ENCODE data around the gene PAM.

Gene PAM

GRCh38 chr5:102933721-102934459 is 178.8 kb downstream of the PAM start:
- H3K36me3 ChIP-seq (ENCODE audit: control insufficient read depth, insufficient read depth, low read length), result no peaks in the 10 kb centered on the region
- no peak overlapping the region for H3K4me3 ChIP-seq (replicated peaks; ENCODE audit: low read depth, low read length)
- DNase-seq (ENCODE audit: extremely low read depth, insufficient read length), result no peak
- no peaks in the 10 kb centered on the region for H3K27me3 ChIP-seq (replicated peaks; ENCODE audit: control insufficient read depth, insufficient read depth, low read length)
- TF ChIP-seq, protein P1, sequence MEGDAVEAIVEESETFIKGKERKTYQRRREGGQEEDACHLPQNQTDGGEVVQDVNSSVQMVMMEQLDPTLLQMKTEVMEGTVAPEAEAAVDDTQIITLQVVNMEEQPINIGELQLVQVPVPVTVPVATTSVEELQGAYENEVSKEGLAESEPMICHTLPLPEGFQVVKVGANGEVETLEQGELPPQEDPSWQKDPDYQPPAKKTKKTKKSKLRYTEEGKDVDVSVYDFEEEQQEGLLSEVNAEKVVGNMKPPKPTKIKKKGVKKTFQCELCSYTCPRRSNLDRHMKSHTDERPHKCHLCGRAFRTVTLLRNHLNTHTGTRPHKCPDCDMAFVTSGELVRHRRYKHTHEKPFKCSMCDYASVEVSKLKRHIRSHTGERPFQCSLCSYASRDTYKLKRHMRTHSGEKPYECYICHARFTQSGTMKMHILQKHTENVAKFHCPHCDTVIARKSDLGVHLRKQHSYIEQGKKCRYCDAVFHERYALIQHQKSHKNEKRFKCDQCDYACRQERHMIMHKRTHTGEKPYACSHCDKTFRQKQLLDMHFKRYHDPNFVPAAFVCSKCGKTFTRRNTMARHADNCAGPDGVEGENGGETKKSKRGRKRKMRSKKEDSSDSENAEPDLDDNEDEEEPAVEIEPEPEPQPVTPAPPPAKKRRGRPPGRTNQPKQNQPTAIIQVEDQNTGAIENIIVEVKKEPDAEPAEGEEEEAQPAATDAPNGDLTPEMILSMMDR (IDR thresholded peaks at IDR 0.05; ENCODE audit: insufficient read depth, low read length, poor library complexity, severe bottlenecking), result no peak

- TF ChIP-seq, protein P1 (IDR thresholded peaks at IDR 0.05; ENCODE audit: insufficient read depth, low read length, poor library complexity, severe bottlenecking), result no peak
- Histone ChIP-seq H3K4me3 (replicated peaks; ENCODE audit: low read depth, low read length) (no peak overlapping the region), H3K36me3 (ENCODE audit: control insufficient read depth, insufficient read depth, low read length) (no peaks in the 10 kb centered on the region), H3K27me3 (replicated peaks; ENCODE audit: control insufficient read depth, insufficient read depth, low read length) (no peaks in the 10 kb centered on the region)
- no peak for DNase-seq (ENCODE audit: extremely low read depth, insufficient read length)
Observed at GRCh38 chr5:102937894-102938293, 182.8 kb downstream of the PAM start.

DNA sequence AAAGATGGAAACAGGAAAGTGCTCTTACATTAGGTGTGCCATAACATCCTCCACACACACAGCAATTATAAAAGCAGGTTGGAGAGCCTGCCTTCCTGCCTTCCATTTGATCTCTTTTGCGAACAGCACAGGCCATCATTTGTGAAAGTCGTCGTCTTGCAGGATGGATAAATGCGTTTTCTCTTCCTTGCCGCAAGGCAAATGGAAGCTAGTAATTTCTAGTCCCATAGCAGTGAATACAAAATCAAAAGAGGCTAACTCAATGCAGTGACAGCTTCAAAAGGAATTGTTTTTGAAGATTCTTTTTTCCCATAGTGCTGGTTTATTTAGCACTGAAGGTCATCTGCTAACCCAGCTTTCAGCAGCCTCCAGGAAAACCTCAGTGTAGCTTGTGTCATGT is 186.0 kb downstream of the PAM start:
- H3K36me3 ChIP-seq (ENCODE audit: control insufficient read depth, insufficient read depth, low read length), result no peaks in the 10 kb centered on the region; the same call in 1 of the 2 replicates
- no peak overlapping the region for H3K4me3 ChIP-seq (replicated peaks; ENCODE audit: low read depth, low read length)
- TF ChIP-seq, protein P1 (IDR thresholded peaks at IDR 0.05; ENCODE audit: insufficient read depth, low read length, poor library complexity, severe bottlenecking), result no peak
- DNase-seq (ENCODE audit: extremely low read depth, insufficient read length), result no peak
- no peaks in the 10 kb centered on the region for H3K27me3 ChIP-seq (replicated peaks; ENCODE audit: control insufficient read depth, insufficient read depth, low read length)

DNA sequence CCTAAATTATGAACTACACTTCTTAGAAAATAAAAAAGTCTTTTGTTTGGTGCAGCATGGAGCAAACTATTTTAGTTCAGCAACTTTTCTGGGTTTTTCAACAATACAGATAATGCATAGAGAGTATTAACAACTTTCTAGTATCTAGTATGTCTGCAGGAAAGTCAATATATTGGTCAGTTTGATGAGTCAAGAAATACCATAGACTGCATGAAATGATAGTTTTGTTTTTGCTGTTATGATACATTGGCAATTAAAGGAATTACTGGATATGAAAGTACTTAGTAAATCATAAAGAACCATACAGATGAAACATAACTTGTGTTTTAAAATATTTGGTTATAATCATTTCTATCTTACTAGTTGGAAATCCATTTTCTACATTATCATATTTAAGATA is 191.3 kb downstream of the PAM start:
- TF ChIP-seq, protein P1 (IDR thresholded peaks at IDR 0.05; ENCODE audit: insufficient read depth, low read length, poor library complexity, severe bottlenecking), result no peak
- DNase-seq (ENCODE audit: extremely low read depth, insufficient read length), result no peak
- Histone ChIP-seq H3K36me3 (ENCODE audit: control insufficient read depth, insufficient read depth, low read length) (no peaks in the 10 kb centered on the region; the same call in 1 of the 2 replicates), H3K27me3 (replicated peaks; ENCODE audit: control insufficient read depth, insufficient read depth, low read length) (no peaks in the 10 kb centered on the region), H3K4me3 (replicated peaks; ENCODE audit: low read depth, low read length) (no peak overlapping the region)

DNA sequence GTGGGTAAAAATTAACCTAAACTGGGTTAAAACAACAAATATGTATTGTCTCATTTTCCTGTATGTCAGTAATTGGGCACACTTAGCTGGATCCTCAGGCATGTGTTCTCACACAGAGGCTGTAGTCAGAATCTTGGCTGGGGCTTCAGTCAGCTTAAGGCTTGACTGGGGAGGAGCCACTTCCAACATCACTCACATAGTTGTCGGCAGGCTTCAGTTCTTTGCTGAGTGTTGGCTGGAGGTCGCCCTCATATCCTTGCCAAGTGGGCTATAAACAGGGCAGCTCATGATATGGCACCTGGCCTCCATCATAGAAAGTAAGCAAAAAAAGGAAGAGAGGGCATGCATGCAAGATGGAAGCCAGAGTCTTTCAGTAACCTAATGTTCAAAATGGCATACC is 191.9 kb downstream of the PAM start:
- DNase-seq (ENCODE audit: extremely low read depth, insufficient read length), result no peak
- Histone ChIP-seq H3K4me3 (replicated peaks; ENCODE audit: low read depth, low read length) (no peak overlapping the region), H3K36me3 (ENCODE audit: control insufficient read depth, insufficient read depth, low read length) (no peaks in the 10 kb centered on the region; the same call in 1 of the 2 replicates), H3K27me3 (replicated peaks; ENCODE audit: control insufficient read depth, insufficient read depth, low read length) (no peaks in the 10 kb centered on the region)
- TF ChIP-seq, protein P1 (IDR thresholded peaks at IDR 0.05; ENCODE audit: insufficient read depth, low read length, poor library complexity, severe bottlenecking), result no peak
